GM20431 (cell line): Measurements from ENCODE around the gene BAZ2B.

Source experiments
- in situ Hi-C: fragments of 300-500 bp; cut with MseI, MboI; formaldehyde crosslinking; loops from one replicate; pipeline ENCODE4 v1.15.0; 2020; ENCODE audit warnings: low sequenced_read_pairs; ENCODE audit not compliant: unreplicated experiment

The BAZ2B gene

DNA sequence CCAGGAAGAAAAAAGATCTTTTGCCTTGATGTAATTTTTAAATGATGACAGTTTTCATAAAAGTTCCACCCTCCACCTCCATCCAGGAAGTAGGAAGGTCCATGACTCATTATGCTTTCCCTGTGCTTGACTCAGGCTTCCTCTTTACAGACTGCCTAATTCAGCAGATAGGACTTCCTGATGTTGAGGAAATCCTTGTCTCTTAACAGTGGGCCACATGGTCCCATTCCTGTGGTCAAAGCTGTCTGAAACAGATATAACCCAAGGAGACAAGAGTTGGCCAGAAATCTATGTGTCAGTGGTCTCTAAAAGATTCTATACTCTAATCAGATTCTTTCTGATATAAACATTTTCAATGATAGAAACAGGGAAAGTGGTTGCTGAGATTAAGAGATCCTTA, 119.1 kb downstream of the BAZ2B start:
- in situ Hi-C loops, result no loop called here

DNA sequence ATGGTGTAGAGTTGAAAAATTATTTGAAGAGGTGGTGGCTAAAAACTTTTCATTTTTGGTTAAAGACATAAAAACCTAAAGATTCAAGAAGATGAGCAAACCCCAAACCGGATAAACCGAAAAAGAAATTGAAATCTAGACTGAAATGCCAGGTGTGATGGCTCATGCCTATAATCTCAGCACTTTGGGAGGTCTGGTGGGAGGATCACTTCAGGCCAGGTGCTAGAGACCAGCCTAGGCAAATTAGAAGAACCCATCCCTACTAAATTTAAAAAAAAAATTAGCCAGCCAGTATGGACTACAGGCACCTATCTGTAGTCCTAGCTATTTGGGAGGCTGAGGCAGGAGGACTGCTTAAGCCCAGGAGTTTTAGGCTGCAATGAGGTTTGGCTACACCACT, 126.9 kb downstream of the BAZ2B start:
- in situ Hi-C loops, result no loop called here

DNA sequence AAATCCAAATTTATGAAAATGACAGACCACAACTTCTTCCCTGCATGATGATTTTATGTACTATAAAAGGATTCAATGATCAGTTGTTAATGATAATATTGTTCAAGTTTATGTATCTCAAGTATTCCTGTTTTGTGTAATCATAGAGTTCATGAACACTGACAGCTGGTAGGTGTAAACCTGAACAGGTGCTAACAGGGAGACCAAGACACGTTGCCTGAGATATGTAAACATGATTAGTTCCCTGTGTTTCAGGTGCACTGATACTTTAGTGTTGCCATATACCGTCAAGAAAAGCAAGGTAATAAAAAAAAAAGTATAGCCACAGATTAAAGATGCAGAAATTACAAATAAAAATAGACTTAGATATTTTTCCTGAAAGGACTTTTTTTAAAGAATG, 131.8 kb downstream of the BAZ2B start:
- in situ Hi-C loops, result no loop called here

DNA sequence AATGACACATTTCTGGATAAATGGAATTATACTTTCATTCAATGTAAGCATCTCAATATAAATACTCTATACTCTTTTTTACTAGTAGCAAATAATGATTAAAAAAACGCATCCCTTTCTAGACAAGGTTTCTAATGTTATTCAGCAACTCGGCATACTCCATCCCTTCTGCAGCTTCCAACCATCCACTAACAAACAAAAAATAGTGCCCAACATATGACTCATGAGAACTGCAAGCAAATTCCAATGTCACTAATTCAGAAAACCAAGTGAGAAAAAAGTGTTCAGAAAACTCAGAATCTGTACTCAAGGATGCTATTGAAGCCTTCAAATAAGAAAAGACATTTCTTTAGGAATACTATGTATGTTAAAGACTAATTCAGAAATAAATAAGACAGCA, 140.0 kb downstream of the BAZ2B start:
- in situ Hi-C loops, result no loop called here

DNA sequence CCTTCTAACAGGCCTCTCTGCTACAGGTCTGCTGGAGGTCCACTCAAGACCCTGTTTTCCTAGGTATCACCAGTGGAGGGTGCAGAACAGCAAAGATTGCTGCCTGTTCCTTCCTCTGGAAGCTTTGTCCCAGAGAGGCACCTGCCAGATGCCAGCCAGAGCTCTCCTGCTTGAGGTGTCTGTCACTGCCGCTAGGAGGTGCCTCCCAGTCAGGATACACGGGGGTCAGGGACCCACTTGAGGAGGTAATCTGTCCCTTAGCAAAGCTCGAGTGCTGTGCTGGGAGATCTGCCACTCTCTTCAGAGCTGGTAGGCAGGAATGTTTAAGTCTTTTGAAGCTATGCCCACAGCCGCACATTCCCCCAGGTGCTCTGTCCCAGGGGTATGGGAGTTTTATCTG, 140.6 kb downstream of the BAZ2B start:
- in situ Hi-C loops, result no loop called here

DNA sequence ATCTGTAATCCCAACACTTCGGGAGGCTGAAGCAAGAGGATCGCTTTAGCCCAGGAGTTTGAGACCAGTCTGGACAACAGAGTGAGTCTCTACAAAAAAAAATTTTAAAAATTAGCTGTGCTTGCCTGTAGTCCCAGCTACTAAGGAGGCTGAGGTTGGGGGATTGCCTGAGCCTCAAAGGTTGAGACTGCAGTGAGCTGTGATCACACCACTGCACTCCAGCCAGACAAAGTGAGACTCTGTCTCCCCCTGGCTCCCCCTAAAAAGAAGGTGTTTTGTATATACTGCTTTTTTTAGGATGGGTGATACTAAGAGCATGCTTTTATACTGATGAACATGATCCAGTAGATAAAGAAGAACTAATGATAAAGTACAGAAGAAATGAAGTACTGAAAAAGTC, 145.0 kb downstream of the BAZ2B start:
- in situ Hi-C loops, result no loop called here

DNA sequence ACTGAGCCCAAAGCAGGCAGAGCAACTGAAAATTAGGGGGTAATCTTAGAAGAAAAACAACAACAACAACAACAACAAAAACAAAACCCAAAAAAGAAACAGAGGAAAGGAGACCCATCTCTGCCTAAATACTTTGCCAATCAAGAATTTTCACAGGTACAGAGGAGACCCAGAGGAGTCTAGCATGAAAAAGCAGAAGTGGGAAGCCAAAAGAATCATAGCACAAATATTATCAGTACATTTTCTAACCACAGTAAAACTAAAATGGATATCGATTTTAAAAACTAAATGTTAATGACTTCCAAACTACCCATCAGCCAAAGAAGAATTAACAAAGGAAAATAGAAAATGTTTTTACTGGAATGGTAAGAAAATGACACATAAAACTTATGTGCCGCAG, 148.1 kb downstream of the BAZ2B start:
- in situ Hi-C loops, result no loop called here

DNA sequence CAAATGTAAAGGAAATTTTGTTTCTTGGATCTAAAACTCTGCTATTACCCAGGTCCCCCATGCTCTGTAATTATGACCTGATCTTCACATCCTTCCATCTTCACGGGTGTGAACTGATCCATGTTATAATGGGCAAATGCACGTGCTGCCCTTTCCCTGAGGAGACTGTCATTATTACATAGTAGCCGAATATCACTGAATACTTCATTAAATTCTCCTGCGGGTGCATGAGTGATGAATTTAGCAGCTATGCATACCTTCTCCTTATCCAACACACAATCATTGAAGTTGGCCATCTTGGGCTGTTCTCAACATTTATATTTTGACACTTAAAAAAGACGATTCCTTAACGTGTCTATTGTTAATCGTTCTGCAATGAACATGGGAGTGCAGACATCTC, 153.4 kb downstream of the BAZ2B start:
- in situ Hi-C loops, result no loop called here

DNA sequence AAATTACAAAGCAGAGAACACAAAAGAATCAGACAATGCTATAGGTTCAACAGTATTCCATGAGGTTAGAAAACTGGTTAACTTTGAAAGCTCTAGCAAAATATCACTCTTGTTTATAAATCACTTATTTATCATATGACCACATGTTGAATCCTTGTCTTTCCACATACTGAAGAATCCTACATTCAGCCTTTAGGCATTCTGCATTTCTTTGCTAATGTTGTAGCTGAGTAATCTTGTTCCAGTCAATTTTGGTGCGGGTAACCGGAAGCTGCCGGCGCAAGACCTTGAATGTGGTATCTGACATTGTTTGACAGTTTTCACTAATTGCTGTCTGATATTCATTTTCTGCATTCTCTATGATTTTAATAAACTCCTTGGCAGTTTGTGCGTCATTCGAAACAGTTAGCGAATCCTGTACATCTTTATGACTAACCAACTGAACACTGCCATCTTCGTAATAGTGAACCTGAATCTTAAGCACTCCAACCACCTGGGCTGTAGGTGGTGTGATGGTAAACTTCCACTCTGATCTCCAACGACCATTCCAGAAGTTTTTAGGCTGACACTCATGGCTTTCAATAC, 154.1 kb downstream of the BAZ2B start:
- in situ Hi-C loops, result no loop called here

DNA sequence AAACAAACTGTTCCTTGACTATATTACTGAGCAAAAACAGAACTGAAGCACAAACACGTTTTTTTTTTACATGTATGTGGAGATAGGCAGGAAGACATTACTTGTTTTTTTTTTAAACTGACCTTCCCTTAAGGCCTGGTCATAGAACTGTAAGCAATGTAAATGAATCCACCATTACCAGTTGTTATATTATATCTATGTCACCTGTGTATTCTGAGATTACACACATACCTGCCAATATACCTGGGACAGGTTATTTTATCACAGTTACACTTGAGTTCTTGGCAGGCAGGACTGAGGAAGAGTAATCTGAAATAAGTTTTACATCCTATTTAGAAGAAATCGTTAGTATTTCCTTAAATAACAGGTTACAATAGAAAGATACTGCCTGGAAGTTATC, 155.3 kb downstream of the BAZ2B start:
- in situ Hi-C loops, result no loop called here

DNA sequence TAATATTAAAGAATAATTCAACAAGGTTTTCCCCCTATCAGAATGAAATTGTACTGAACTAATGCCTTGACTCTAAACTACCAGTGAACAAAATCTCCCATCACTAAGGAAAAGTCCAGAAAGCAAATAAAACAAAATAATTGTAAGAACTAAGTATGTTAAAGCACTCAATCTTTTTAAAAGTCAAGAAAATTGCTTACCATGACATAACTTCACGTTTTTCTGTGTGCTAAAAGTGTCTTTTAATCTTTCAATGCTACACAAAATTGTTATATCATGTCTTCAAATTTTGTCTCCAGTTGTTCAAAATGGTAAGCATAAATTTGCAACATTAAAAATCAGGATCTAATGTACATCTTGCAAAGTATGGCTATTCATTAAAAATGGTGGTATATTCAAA, 156.1 kb downstream of the BAZ2B start:
- in situ Hi-C loops, result no loop called here

DNA sequence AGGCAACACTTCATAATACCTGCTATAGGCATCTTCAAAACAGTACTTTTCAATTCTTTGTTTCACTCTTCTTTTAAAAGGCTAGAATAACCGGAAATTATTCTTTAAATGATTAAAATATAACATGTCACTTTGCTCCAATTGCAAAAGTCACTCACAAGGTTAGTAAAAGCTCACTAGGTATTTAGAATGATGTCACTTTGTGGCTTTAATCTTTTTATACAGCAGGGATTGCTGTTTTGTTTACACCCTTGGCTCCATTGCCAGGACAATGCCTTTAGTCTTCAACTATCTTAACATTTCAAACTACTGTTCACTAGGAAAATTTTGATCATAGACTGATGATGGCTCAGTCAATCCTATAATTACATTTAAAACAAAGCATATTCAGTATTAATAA, 157.1 kb downstream of the BAZ2B start:
- in situ Hi-C loops, result no loop called here

DNA sequence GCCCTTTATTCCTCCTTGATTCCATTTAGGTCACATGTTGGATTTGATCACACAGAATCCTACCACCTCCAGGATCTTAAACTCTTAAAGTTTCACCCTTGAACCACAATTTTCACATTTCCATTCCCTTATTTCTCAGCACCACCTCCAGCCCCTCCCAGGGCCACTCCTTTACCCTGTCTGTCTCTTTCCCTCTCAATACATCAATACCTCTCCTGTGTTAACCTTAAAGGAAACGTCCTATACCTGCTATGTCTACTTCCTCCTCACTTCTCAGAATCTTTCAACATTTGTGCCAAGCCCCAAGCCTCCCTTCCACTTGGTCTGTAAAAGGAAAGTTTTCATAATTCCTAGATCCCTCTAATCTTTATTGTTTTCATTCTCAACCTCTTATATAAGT, 158.8 kb downstream of the BAZ2B start:
- in situ Hi-C loops, result no loop called here

DNA sequence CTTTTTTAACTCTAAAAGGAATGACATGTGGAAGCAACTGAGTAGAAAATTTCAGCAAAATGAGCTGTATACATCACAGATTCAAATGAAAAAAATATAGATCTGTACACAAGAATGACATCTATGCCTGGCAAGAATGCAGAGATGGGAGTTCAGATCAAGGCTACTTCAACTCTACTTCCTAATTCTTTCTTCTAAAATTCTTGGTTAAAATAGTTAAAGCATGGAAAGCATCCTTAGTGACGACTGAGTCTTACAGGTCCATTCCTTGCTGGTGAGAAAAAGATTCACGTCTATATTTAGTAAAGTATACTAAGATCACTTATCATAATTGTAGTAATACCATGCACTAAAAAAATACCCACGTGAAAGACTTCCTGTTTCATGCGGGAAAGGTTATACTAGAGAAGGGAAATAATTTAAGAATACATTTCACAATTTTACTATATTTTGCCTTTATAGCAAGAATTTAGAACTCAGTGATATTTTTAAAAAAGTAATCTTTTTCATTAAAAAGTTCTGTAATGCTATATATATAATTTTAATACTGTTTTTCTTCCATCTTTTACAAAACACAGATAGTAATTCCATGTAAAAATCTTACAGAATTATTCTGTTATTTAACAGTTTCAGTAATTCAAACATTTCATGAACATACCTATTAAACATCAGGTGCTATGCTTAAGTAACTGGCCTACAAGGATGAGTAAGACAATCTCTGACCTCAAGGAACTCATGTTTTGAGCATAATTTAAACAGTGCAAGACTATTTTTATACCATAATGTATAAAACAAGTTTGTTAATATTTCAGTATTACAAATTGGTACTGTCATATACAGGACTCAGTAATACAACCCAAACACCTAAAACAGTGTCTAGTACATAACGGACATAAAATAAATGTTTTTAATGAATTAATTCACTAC, 159.6 kb downstream of the BAZ2B start:
- in situ Hi-C loops, result no loop called here

DNA sequence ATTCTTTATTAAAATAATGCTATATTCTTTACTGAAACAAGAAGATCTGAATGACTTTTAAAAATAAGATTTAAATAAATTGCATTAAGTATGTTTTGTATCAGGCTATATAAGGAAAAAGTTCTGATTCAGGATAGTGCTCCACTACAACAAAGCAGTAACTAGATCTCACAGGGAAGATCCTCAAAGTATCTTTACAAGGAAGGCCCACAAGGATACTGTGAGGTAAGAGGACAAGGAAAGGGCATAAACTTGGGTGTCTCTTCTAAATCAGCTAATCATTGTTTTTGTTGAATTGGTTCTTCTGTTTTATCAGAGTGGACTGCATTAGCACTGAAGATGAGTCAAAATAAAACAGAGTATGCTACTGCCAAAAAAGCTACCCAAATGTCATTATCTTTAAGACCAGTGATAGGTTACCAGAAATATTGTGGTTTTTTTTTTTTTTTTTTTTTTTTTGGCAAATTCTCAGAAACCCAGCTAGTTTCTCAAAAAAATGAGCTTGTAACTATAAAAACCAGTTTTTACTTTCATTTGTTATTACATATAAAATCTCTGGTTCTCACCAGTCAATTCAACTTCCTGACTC, 160.9 kb downstream of the BAZ2B start:
- in situ Hi-C loops, result no loop called here

DNA sequence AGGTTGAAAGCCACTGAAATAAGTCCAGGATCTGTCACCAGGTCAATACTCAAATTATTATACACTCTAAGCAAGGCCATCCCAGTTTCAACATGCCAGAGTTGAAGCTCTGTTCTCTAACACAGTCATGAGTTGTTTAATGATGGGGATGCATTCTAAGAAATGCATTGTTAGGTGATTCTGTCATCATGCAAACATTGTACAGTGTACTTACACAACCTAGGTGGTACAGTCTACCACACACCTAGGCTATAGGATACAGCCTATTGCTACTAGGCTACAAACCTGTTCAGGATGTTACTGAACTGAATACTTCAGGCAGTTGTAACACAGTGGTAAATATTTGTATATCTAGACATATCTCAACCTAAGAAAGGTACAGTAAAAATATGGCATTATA, 162.2 kb downstream of the BAZ2B start:
- in situ Hi-C loops, result no loop called here

DNA sequence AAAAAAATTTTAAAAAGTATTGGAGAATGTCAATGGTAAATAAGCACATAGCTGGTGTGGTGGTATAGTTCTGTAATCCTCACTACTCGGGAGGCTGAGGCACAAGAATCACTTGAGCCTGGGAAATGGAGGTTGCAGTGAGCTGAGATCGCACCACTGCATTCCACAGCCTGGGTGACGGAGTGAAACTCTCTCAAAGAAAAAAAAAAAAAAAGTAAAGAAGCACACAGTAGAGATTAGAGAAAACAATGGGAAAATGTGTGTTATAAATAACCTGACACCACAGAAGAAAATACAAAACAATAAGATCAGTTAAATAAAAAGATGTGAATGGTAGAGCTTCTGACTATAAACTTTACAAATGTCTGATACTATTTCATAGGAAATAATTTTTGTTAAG, 166.2 kb downstream of the BAZ2B start:
- in situ Hi-C loops, result no loop called here

DNA sequence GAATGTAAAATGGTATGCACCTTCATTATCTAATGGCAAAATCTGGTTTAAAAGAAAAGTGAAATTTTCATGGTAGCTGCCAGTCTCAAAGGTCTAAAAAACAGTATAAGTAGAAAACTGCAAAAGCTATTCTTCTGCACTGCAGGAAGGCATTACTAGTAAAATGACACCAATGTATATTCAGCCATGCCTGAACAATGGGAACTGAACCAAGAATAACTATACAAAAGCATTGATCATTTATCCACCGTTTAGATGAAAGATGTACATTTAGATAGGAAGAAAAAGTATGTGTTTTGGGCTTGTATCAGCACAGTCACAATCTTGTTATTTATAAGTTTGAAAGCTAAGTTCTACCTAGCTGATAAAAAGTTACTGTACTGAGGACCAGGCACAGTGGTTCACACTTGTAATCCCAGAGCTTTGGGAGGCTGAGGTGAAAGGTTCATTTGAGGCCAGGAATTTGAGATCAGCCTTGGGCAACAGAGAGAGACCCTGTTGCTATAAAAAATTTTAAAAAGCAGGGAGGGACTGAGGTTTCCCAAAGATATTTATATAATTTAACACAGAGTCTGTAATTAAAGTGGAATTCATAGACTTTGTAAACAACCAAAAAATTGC, 166.7 kb downstream of the BAZ2B start:
- in situ Hi-C loops, result no loop called here

DNA sequence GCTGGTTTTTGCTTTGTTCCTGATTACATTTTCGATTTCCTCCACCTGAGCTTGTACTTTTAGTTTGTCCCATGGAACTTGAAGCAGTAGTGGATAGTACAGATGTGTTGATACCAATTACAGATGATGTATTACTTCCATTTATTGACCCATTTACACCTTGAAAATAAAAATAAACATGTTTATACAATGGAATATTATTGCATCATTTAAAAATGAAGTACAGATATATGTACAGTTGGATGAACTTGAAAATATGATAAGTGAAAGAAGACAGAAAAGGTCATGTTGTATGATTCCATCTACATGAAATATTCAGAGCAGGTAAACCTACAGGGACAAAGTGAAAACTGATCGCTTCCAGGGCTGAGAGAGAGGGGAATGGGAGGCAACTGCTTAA, 169.5 kb downstream of the BAZ2B start:
- in situ Hi-C loops, result no loop called here

DNA sequence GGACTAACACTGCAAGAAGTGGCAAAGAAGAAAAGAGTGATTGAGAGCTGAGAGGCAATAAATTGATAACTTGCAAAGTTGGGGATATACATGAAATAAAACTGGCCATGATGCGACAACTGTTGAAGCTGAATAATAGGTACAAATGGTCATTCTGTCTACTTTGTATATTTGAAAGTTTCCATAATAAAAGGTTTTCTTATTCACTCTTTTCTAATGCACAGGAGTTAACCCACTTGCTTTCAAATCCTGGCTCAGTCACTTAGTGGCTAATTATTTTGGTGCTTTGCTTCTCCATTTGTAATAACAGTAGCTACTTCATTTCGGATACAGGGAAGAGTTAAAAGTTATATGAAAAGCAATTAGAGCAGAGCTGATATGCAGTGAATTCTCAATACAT, 170.1 kb downstream of the BAZ2B start:
- in situ Hi-C loops, result no loop called here

DNA sequence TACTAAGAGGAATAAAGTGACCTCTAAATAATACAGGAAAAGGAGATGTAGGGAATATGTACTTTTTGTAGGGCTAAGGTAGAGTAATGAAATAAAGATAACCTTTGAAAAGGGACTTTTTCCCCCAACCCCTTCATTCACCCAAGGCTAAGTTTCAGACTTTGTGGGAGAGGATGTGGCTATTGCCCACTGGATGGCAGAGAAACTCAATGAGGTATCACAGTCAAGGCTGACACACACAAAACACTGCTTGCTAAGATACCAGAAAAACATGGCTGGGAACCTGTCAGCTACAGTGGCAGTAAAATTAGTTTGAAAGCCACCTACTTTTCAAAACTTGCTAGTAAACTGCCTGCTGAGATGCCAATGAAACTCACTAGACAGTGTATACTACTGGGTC, 171.0 kb downstream of the BAZ2B start:
- in situ Hi-C loops, result no loop called here
